ENCODE measurements around the gene CDHR4.
A peak's percentile ranks its signal among the peaks of the same experiment; 100 is the strongest.

CDHR4 gene

DNA sequence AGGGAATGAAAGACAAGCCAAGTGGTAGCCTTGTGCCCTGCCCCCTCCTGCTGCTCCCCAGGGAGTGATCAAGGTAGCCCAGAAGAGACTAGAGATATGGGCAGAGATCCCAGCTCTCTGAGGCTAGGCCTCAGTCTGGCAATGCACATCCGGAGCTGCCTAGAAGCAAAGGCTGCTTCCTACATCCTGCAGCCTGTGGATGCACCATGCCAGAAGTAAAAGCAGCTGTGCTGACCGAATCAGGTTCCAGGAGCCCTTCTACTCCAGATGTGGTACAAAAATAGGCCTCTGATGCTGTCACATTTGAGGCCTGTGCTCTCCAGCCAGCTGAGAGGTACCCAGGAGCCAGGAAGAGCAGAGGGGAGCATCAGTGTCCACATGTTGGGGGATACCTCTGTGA is 40.7 kb upstream of the CDHR4 start:
- Histone ChIP-seq H3K79me2 (ENCODE audit: insufficient read depth, low read length) (no peaks in the 10 kb centered on the region), H3K4me3 (ENCODE audit: low read depth, low read length, poor library complexity, severe bottlenecking) (no peak overlapping the region), H3K36me3 (ENCODE audit: insufficient read depth, low read length) (peaks cover 56% of the 10 kb centered on the region; the same call in 1 of the 2 replicates), H3K4me2 (ENCODE audit: low read length) (no peak overlapping the region), H3K27ac (ENCODE audit: low read depth, low read length, poor library complexity, severe bottlenecking) (no peak overlapping the region), H2AFZ (ENCODE audit: low read length) (no peak overlapping the region), H3K4me1 (ENCODE audit: insufficient read depth, low read length, severe bottlenecking) (no peaks in the 10 kb centered on the region), H3F3A (ENCODE audit: insufficient read depth, low read length) (no peaks in the 10 kb centered on the region), H3K9ac (ENCODE audit: low read length) (no peak overlapping the region), H4K20me1 (ENCODE audit: insufficient read depth, low read length) (no peaks in the 10 kb centered on the region), H3K9me3 (ENCODE audit: low read length) (no peaks in the 10 kb centered on the region), H3K27me3 (ENCODE audit: insufficient read depth, low read length) (no peaks in the 10 kb centered on the region), H3K9me2 (ENCODE audit: low read depth, low read length) (no peaks in the 10 kb centered on the region)
- no peak for TF ChIP-seq EZH2 (IDR thresholded peaks at IDR 0.05; ENCODE audit: borderline replicate concordance, low read length)
- TF ChIP-seq, protein P1, sequence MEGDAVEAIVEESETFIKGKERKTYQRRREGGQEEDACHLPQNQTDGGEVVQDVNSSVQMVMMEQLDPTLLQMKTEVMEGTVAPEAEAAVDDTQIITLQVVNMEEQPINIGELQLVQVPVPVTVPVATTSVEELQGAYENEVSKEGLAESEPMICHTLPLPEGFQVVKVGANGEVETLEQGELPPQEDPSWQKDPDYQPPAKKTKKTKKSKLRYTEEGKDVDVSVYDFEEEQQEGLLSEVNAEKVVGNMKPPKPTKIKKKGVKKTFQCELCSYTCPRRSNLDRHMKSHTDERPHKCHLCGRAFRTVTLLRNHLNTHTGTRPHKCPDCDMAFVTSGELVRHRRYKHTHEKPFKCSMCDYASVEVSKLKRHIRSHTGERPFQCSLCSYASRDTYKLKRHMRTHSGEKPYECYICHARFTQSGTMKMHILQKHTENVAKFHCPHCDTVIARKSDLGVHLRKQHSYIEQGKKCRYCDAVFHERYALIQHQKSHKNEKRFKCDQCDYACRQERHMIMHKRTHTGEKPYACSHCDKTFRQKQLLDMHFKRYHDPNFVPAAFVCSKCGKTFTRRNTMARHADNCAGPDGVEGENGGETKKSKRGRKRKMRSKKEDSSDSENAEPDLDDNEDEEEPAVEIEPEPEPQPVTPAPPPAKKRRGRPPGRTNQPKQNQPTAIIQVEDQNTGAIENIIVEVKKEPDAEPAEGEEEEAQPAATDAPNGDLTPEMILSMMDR (IDR thresholded peaks at IDR 0.05; ENCODE audit: low read length), result no peak

DNA sequence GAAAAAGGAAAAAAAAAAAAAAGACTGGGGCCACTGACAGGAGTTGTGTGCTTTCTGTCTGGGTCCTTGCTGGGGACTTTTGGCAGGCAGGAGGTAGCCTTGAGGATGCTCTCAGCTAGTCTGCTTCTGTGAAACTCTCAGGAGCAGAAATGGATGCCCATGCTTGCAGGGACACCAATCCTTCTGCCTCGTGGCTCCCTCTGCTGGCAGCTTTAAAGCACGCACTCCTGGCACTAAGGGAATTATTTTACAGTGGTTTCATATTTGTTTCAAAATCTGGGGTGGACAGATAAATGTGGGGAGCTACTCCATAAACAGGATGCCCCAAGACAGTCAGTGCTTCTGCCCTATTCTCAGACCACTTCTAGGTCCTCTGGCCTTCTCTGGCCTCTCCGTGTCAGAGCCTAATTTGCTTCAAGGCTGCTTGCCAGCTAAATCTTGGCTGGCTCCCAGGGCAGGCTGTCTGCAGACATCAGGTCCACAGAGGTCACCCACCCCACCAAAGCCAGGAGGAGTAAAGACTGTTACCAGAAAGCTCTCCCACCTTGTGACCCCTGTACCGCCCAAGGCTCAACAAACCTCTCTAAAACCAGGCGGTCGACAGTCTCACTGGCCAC is 39.6 kb upstream of the CDHR4 start:
- H3K4me2 ChIP-seq (ENCODE audit: low read length), result no peak overlapping the region
- H3K4me3 ChIP-seq (ENCODE audit: low read depth, low read length, poor library complexity, severe bottlenecking), result no peak overlapping the region
- no peak for TF ChIP-seq EZH2 (IDR thresholded peaks at IDR 0.05; ENCODE audit: borderline replicate concordance, low read length)
- TF ChIP-seq, protein P1 (IDR thresholded peaks at IDR 0.05; ENCODE audit: low read length), result peak; percentile 93
- no peak overlapping the region for H2AFZ ChIP-seq (ENCODE audit: low read length)
- no peak overlapping the region for H3K27ac ChIP-seq (ENCODE audit: low read depth, low read length, poor library complexity, severe bottlenecking)
- no peaks in the 10 kb centered on the region for H4K20me1 ChIP-seq (ENCODE audit: insufficient read depth, low read length)
- H3K9ac ChIP-seq (ENCODE audit: low read length), result no peak overlapping the region
- H3K9me3 ChIP-seq (ENCODE audit: low read length), result no peaks in the 10 kb centered on the region
- no peaks in the 10 kb centered on the region for H3K4me1 ChIP-seq (ENCODE audit: insufficient read depth, low read length, severe bottlenecking)
- H3K36me3 ChIP-seq (ENCODE audit: insufficient read depth, low read length), result peaks cover 53% of the 10 kb centered on the region; the same call in 1 of the 2 replicates
- H3K27me3 ChIP-seq (ENCODE audit: insufficient read depth, low read length), result no peaks in the 10 kb centered on the region
- H3K79me2 ChIP-seq (ENCODE audit: insufficient read depth, low read length), result no peaks in the 10 kb centered on the region
- H3F3A ChIP-seq (ENCODE audit: insufficient read depth, low read length), result no peaks in the 10 kb centered on the region
- H3K9me2 ChIP-seq (ENCODE audit: low read depth, low read length), result no peaks in the 10 kb centered on the region

DNA sequence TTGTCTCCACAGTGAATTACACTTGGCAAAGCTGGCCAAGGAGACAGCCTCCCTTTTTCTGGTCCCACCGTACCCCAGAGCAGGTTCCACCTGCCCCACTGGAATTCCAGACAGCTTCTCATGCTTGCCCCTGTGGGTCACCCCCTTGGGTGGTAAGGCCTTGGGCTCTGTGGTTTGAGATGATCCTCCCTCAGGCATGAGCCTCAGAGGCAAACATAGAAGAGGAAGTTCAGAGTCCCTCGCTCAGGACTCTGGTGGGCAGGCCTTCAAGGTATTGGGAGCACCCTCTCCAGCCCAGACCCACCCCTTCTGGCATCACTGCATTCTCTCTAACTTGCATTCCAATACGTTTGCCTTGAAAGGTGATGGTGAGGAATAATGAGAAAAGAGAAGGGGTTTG is 31.7 kb upstream of the CDHR4 start:
- no peak overlapping the region for H3K4me2 ChIP-seq (ENCODE audit: low read length)
- H3K9ac ChIP-seq (ENCODE audit: low read length), result no peak overlapping the region
- H3K9me3 ChIP-seq (ENCODE audit: low read length), result no peaks in the 10 kb centered on the region
- no peaks in the 10 kb centered on the region for H3F3A ChIP-seq (ENCODE audit: insufficient read depth, low read length)
- H3K79me2 ChIP-seq (ENCODE audit: insufficient read depth, low read length), result no peaks in the 10 kb centered on the region
- H3K27me3 ChIP-seq (ENCODE audit: insufficient read depth, low read length), result no peaks in the 10 kb centered on the region
- no peak overlapping the region for H3K4me3 ChIP-seq (ENCODE audit: low read depth, low read length, poor library complexity, severe bottlenecking)
- no peaks in the 10 kb centered on the region for H3K4me1 ChIP-seq (ENCODE audit: insufficient read depth, low read length, severe bottlenecking)
- no peaks in the 10 kb centered on the region for H4K20me1 ChIP-seq (ENCODE audit: insufficient read depth, low read length)
- peaks cover 59% of the 10 kb centered on the region for H3K36me3 ChIP-seq (ENCODE audit: insufficient read depth, low read length)
- H3K9me2 ChIP-seq (ENCODE audit: low read depth, low read length), result no peaks in the 10 kb centered on the region
- no peak overlapping the region for H2AFZ ChIP-seq (ENCODE audit: low read length)
- no peak overlapping the region for H3K27ac ChIP-seq (ENCODE audit: low read depth, low read length, poor library complexity, severe bottlenecking)
- no peak for TF ChIP-seq EZH2 (IDR thresholded peaks at IDR 0.05; ENCODE audit: borderline replicate concordance, low read length)
- TF ChIP-seq, protein P1 (IDR thresholded peaks at IDR 0.05; ENCODE audit: low read length), result no peak
